ENCODE data around the gene SLC16A9.

The SLC16A9 gene

DNA sequence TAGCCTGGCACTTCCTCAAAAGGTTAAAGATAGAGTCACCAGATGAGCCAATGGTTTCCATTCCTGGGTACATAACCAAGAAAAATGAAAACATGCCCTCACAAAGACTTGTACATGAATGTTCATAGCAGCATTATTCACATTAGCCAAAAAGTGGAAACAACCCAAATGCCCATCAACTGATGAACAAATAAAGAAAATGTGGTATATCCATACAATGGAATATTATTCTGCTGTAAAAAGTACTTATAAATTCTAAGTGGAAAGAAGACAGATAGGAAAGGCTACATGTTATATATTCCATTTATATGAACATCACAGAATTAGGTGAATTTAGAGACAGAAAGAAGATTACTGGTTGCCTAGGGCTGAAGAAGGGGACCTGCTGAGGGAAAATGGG, 10.7 kb upstream of the SLC16A9 start:
- Histone ChIP-seq H3K27ac (no peak overlapping the region), H3K79me2 (ENCODE audit: insufficient read depth, low read depth) (no peaks in the 10 kb centered on the region), H3K4me3 (IDR thresholded peaks at IDR 0.05; ENCODE audit: insufficient read depth, low read depth, low read length) (no peak overlapping the region), H3K4me1 (ENCODE audit: low read depth, poor library complexity, severe bottlenecking) (no peaks in the 10 kb centered on the region), H3K9ac (no peak overlapping the region), H3K36me3 (ENCODE audit: insufficient read depth) (no peaks in the 10 kb centered on the region), H3K27me3 (ENCODE audit: insufficient read depth, low read depth) (no peaks in the 10 kb centered on the region), H3K4me2 (no peak overlapping the region), H2AFZ (ENCODE audit: low read depth) (no peak overlapping the region), H4K20me1 (ENCODE audit: insufficient read depth) (no peaks in the 10 kb centered on the region)
- TF ChIP-seq, protein P1, sequence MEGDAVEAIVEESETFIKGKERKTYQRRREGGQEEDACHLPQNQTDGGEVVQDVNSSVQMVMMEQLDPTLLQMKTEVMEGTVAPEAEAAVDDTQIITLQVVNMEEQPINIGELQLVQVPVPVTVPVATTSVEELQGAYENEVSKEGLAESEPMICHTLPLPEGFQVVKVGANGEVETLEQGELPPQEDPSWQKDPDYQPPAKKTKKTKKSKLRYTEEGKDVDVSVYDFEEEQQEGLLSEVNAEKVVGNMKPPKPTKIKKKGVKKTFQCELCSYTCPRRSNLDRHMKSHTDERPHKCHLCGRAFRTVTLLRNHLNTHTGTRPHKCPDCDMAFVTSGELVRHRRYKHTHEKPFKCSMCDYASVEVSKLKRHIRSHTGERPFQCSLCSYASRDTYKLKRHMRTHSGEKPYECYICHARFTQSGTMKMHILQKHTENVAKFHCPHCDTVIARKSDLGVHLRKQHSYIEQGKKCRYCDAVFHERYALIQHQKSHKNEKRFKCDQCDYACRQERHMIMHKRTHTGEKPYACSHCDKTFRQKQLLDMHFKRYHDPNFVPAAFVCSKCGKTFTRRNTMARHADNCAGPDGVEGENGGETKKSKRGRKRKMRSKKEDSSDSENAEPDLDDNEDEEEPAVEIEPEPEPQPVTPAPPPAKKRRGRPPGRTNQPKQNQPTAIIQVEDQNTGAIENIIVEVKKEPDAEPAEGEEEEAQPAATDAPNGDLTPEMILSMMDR (conservative IDR thresholded peaks at IDR 0.05; ENCODE audit: low read depth, low read length), result no peak

GRCh38 chr10:59719374-59719773, 9.7 kb upstream of the SLC16A9 start:
- Histone ChIP-seq H3K4me2 (no peak overlapping the region), H3K27me3 (ENCODE audit: insufficient read depth, low read depth) (no peaks in the 10 kb centered on the region), H3K4me1 (ENCODE audit: low read depth, poor library complexity, severe bottlenecking) (no peaks in the 10 kb centered on the region), H4K20me1 (ENCODE audit: insufficient read depth) (no peaks in the 10 kb centered on the region), H3K4me3 (IDR thresholded peaks at IDR 0.05; ENCODE audit: insufficient read depth, low read depth, low read length) (no peak overlapping the region), H3K27ac (no peak overlapping the region), H3K79me2 (ENCODE audit: insufficient read depth, low read depth) (no peaks in the 10 kb centered on the region), H3K9ac (no peak overlapping the region), H2AFZ (ENCODE audit: low read depth) (no peak overlapping the region), H3K36me3 (ENCODE audit: insufficient read depth) (no peaks in the 10 kb centered on the region)
- TF ChIP-seq, protein P1 (conservative IDR thresholded peaks at IDR 0.05; ENCODE audit: low read depth, low read length), result 0 out of 2 replicates have a peak, but pooled peaks have one; percentile 23

DNA sequence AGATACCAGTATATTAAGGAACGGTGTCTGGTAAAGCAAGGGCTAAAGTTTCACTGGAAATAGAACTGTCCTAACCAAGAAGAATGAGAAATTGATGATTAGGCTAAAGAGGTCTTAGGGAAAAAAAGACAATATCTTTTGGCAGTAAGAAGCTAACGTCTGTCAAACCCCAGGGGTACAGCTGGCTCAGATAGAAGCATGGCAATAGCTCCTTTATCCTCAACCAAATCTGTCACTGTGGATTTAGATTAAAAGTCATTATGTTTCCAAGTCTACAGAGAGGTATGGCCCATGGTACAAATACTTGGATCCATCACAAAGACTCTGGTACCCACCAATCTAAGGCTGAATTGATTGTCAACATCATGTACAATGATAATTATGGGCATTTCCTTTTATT, 8.6 kb upstream of the SLC16A9 start:
- TF ChIP-seq, protein P1 (conservative IDR thresholded peaks at IDR 0.05; ENCODE audit: low read depth, low read length), result no peak
- Histone ChIP-seq H2AFZ (ENCODE audit: low read depth) (no peak overlapping the region), H3K27me3 (ENCODE audit: insufficient read depth, low read depth) (no peaks in the 10 kb centered on the region), H4K20me1 (ENCODE audit: insufficient read depth) (no peaks in the 10 kb centered on the region), H3K36me3 (ENCODE audit: insufficient read depth) (no peaks in the 10 kb centered on the region), H3K4me2 (no peak overlapping the region), H3K9ac (no peak overlapping the region), H3K4me3 (IDR thresholded peaks at IDR 0.05; ENCODE audit: insufficient read depth, low read depth, low read length) (no peak overlapping the region), H3K4me1 (ENCODE audit: low read depth, poor library complexity, severe bottlenecking) (no peaks in the 10 kb centered on the region), H3K79me2 (ENCODE audit: insufficient read depth, low read depth) (no peaks in the 10 kb centered on the region), H3K27ac (no peak overlapping the region)

- H3K9ac ChIP-seq, result no peak overlapping the region
- no peaks in the 10 kb centered on the region for H3K79me2 ChIP-seq (ENCODE audit: insufficient read depth, low read depth)
- H3K36me3 ChIP-seq (ENCODE audit: insufficient read depth), result no peaks in the 10 kb centered on the region
- H2AFZ ChIP-seq (ENCODE audit: low read depth), result no peak overlapping the region
- no peak overlapping the region for H3K4me2 ChIP-seq
- H3K4me1 ChIP-seq (ENCODE audit: low read depth, poor library complexity, severe bottlenecking), result peaks cover 9% of the 10 kb centered on the region
- TF ChIP-seq, protein P1 (conservative IDR thresholded peaks at IDR 0.05; ENCODE audit: low read depth, low read length), result no peak
- no peak overlapping the region for H3K27ac ChIP-seq
- H3K27me3 ChIP-seq (ENCODE audit: insufficient read depth, low read depth), result no peaks in the 10 kb centered on the region
- no peaks in the 10 kb centered on the region for H4K20me1 ChIP-seq (ENCODE audit: insufficient read depth)
- no peak overlapping the region for H3K4me3 ChIP-seq (IDR thresholded peaks at IDR 0.05; ENCODE audit: insufficient read depth, low read depth, low read length)
These were observed 3.7 kb upstream of the SLC16A9 start for GRCh38 chr10:59713196-59713821.

All from KMS-11 (cell line).